ENCODE data around the gene GATD1. TPM values are rescaled to one million over a fixed set of nuclear protein-coding genes. Genes with fewer than 3 reads are reported as not detected.

GATD1 gene
- polyA plus RNA-seq, 2 of the 4 experiments (the other 2 are of a cell fraction), result 14.5 to 43.1 TPM

DNA sequence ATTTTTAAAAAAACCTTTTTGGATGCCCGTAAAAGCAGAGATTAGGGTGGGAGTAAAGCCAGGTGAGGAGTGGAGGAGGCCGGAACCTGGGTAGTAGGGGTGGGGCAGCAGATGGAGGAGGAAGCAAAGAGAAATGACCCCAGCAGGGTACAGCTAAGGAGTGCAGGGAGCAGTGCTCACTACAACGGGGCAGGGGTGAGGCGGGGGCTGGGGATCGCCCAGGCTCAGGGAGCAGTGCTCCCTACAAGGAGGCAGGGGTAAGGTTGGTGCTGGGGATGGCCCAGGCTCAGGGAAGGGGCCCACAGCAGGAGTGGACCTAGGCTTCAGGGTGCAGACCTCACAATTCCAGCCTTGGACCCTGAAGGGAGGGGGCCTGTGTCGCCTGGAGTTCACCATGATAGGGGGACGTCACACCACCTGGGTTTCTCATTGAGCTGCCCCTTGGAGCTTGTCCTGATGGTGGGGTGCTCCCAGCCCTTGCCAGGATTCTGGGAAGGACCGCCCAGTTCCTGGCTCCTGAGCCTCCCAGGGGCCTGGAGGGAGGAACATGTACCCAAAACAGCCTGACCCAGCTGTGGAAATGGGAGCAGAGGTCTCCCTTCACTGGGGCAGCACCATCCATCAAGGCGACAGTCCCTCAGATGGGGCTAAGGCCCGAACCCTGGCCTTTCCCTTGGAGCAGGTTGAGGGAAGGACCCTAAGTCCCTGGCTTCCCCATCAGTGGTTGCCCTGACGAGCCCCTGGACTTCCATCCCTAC lies 38.6 kb upstream of the GATD1 start (continued):
- no peak for TF ChIP-seq NFE2L2 (conservative IDR thresholded peaks at IDR 0.05; ENCODE audit: low read length)

DNA sequence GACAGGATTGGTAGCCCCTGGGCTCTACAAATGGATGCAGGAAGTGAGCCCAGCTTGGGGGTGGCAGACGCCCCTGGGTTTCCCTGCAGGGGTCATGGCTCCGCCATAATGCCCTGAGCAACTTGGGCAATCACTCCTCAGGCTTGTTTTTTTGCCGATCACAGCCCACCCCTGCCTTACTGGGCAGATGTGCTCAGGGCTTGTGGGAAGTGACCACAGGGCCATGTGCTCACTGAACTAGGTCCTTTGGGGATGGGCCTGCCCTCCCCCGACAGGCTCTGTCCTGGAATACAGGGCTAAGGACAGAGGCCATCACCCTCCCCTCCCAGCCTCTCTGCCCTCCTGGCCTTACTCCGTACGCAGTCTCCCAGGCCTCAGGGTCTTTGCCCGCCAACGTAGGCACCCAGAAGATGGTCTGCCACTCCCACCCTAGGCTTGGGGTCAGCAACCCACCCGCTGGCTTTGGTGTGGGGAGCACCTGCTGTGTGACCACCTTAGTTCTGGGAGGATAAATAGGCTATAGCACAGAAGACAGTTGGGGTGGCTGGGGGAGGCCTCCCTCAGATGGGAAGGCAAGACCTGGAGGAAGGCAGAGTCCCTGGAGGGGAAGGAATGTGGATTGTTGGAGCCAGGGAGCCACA lies 36.3 kb upstream of the GATD1 start:
- 81% methylated on average over 8 of the region's 9 CpGs for WGBS (ENCODE audit: missing lambda C conversion rate)
- ChIA-PET POLR2A (interaction anchor here (1.2 kb wide), 1 partner anchor 27 kb away, joined by 3 read pairs; no protein-coding TSS in a partner anchor), CTCF (interaction anchor here (0.8 kb wide), 1 partner anchor 9 kb away, joined by 3 read pairs; no protein-coding TSS in a partner anchor)
- DNase-seq (ENCODE audit: low read depth in 1 of 2, low spot score in 1 of 2) (no peak), ATAC-seq (no peak), FAIRE-seq (no peak)
- Histone ChIP-seq H3K9me3 (no peaks in the 10 kb centered on the region), H3K4me1 (peaks cover 34% of the 10 kb centered on the region), H3K4me2 (no peak overlapping the region), H3K27ac (0 out of 6 replicates have a peak overlapping the region, but pooled peaks of 1 of the 2 experiments have one; percentile 6), H3K4me3 (no peak overlapping the region)
- TF ChIP-seq, protein P1, sequence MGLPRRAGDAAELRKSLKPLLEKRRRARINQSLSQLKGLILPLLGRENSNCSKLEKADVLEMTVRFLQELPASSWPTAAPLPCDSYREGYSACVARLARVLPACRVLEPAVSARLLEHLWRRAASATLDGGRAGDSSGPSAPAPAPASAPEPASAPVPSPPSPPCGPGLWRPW (IDR thresholded peaks at IDR 0.05), result no peak
- peak; percentile 62; the same call in 1 of the 2 replicates for TF ChIP-seq TP53 (CRISPR knock-in tag; IDR thresholded peaks at IDR 0.05)
- peak; percentile 95 for TF ChIP-seq POLR2AphosphoS2 (conservative IDR thresholded peaks at IDR 0.05; ENCODE audit: low read length)
- no peak for TF ChIP-seq RCOR1 (IDR thresholded peaks at IDR 0.05; ENCODE audit: low read depth, low read length)
- no peak for TF ChIP-seq KDM5A (IDR thresholded peaks at IDR 0.05)
- no peak for TF ChIP-seq JUNB (IDR thresholded peaks at IDR 0.05)
- no peak for TF ChIP-seq KDM1A (IDR thresholded peaks at IDR 0.05; ENCODE audit: low read depth)
- no peak for TF ChIP-seq BHLHE40 (IDR thresholded peaks at IDR 0.05; ENCODE audit: low read depth, low read length)
- no peak for TF ChIP-seq ESRRA (IDR thresholded peaks at IDR 0.05; ENCODE audit: borderline replicate concordance, low read length)
- no peak for TF ChIP-seq FOSL2 (IDR thresholded peaks at IDR 0.05)
- no peak for TF ChIP-seq FOSL2 (CRISPR knock-in tag; IDR thresholded peaks at IDR 0.05)
- no peak for TF ChIP-seq EHMT2 (IDR thresholded peaks at IDR 0.05; ENCODE audit: low read depth)
- peak in 1 of 2 experiments; percentile 51; a peak in 2 of 5 replicates for TF ChIP-seq JUN (IDR thresholded peaks at IDR 0.05)
- TF ChIP-seq, protein P2, sequence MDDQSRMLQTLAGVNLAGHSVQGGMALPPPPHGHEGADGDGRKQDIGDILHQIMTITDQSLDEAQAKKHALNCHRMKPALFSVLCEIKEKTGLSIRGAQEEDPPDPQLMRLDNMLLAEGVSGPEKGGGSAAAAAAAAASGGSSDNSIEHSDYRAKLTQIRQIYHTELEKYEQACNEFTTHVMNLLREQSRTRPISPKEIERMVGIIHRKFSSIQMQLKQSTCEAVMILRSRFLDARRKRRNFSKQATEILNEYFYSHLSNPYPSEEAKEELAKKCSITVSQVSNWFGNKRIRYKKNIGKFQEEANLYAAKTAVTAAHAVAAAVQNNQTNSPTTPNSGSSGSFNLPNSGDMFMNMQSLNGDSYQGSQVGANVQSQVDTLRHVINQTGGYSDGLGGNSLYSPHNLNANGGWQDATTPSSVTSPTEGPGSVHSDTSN (IDR thresholded peaks at IDR 0.05), result no peak
- TF ChIP-seq TFCP2L1 (CRISPR knock-in tag; IDR thresholded peaks at IDR 0.05), result 0 out of 2 replicates have a peak, but pooled peaks have one; percentile 3
- TF ChIP-seq MYC (IDR thresholded peaks at IDR 0.05; ENCODE audit: borderline replicate concordance, low read length), result no peak
- TF ChIP-seq, protein P3, sequence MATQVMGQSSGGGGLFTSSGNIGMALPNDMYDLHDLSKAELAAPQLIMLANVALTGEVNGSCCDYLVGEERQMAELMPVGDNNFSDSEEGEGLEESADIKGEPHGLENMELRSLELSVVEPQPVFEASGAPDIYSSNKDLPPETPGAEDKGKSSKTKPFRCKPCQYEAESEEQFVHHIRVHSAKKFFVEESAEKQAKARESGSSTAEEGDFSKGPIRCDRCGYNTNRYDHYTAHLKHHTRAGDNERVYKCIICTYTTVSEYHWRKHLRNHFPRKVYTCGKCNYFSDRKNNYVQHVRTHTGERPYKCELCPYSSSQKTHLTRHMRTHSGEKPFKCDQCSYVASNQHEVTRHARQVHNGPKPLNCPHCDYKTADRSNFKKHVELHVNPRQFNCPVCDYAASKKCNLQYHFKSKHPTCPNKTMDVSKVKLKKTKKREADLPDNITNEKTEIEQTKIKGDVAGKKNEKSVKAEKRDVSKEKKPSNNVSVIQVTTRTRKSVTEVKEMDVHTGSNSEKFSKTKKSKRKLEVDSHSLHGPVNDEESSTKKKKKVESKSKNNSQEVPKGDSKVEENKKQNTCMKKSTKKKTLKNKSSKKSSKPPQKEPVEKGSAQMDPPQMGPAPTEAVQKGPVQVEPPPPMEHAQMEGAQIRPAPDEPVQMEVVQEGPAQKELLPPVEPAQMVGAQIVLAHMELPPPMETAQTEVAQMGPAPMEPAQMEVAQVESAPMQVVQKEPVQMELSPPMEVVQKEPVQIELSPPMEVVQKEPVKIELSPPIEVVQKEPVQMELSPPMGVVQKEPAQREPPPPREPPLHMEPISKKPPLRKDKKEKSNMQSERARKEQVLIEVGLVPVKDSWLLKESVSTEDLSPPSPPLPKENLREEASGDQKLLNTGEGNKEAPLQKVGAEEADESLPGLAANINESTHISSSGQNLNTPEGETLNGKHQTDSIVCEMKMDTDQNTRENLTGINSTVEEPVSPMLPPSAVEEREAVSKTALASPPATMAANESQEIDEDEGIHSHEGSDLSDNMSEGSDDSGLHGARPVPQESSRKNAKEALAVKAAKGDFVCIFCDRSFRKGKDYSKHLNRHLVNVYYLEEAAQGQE (IDR thresholded peaks at IDR 0.05), result no peak
- no peak for TF ChIP-seq SREBF2 (IDR thresholded peaks at IDR 0.05)
- 0 out of 2 replicates have a peak, but pooled peaks have one; percentile 16 for TF ChIP-seq FOSB (CRISPR knock-in tag; IDR thresholded peaks at IDR 0.05)
- peak; percentile 20; the same call in 1 of the 2 replicates for TF ChIP-seq RARB (CRISPR knock-in tag; IDR thresholded peaks at IDR 0.05)
- TF ChIP-seq, protein P4, sequence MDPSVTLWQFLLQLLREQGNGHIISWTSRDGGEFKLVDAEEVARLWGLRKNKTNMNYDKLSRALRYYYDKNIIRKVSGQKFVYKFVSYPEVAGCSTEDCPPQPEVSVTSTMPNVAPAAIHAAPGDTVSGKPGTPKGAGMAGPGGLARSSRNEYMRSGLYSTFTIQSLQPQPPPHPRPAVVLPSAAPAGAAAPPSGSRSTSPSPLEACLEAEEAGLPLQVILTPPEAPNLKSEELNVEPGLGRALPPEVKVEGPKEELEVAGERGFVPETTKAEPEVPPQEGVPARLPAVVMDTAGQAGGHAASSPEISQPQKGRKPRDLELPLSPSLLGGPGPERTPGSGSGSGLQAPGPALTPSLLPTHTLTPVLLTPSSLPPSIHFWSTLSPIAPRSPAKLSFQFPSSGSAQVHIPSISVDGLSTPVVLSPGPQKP (IDR thresholded peaks at IDR 0.05; ENCODE audit: low read depth, low read length), result no peak

All from A549 (cell line).